ENCODE results near the gene ZBTB40.

ZBTB40 gene

DNA sequence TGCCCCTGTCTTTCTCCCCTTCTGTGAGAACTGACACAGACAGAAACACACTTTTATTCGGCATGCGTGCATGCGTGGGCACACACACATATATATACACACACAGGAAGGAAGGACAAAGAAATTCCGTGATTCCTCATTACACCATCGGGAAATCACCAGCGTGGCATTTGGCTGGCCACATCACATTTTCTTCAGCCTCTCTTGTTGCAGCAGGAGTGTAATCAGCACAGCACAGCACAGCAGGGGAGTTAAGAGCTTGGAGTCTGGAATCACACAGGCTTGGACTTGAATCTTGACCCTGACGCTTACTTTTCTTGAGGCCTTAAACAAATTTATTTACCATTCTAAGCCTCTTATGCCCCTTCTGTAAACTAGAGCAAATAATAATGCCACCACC, 66.3 kb downstream of the ZBTB40 start:
- H3K27me3 ChIP-seq (ENCODE audit: control insufficient read depth, insufficient read depth, low read length), result no peaks in the 10 kb centered on the region
- no peak overlapping the region for H3K9ac ChIP-seq (ENCODE audit: low read depth, low read length)
- no peaks in the 10 kb centered on the region for H3K9me3 ChIP-seq (ENCODE audit: control insufficient read depth, insufficient read depth, low read length)
- peaks cover 11% of the 10 kb centered on the region for H3K36me3 ChIP-seq (ENCODE audit: control insufficient read depth, insufficient read depth, low read length)
- H3K4me3 ChIP-seq (ENCODE audit: low read depth, low read length), result no peak overlapping the region
- no peaks in the 10 kb centered on the region for H3K4me1 ChIP-seq (ENCODE audit: control insufficient read depth, insufficient read depth, low read length)

DNA sequence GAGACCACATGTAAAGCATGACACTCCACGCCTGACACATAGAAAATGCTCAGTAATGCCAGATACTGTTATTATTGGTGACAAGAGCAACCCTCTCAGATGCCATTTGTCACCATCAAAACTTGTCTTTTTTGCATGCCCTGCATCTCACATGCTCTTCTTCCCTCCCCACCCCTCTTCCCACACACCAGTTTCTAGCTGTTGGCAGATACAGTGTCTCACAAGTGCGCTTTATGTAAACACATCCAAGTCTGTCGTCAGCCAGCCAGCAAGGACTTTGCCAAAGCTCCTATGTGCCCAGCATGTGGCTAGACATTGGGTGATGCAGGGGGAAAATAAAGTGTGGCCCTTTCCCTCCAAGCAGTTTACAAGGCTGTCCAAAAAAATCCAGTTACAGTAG, 66.7 kb downstream of the ZBTB40 start:
- H3K4me3 ChIP-seq (ENCODE audit: low read depth, low read length), result no peak overlapping the region
- H3K4me1 ChIP-seq (ENCODE audit: control insufficient read depth, insufficient read depth, low read length), result no peaks in the 10 kb centered on the region
- H3K9ac ChIP-seq (ENCODE audit: low read depth, low read length), result no peak overlapping the region
- H3K27me3 ChIP-seq (ENCODE audit: control insufficient read depth, insufficient read depth, low read length), result no peaks in the 10 kb centered on the region
- H3K36me3 ChIP-seq (ENCODE audit: control insufficient read depth, insufficient read depth, low read length), result peaks cover 11% of the 10 kb centered on the region
- H3K9me3 ChIP-seq (ENCODE audit: control insufficient read depth, insufficient read depth, low read length), result no peaks in the 10 kb centered on the region

DNA sequence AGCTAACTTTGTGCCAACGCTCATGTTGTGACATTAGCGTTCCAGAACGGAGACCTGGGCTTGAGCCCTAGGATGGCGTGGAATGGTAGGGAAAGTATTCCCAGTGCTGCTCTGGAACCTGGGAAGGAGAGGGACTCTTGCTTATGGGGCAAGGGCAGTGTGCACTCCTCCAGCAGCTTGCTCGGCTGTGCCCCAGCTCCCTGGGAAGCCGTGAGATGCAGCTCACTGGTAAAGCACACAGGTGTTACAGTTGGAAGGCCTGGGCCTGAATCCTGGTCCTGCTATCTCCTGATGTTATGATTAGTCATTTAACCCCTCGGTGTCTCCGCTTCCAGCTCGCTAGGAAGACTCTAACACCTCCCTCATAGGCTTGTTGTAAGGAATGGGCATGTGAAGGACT, 69.2 kb downstream of the ZBTB40 start:
- H3K36me3 ChIP-seq (ENCODE audit: control insufficient read depth, insufficient read depth, low read length), result peaks cover 11% of the 10 kb centered on the region
- H3K9me3 ChIP-seq (ENCODE audit: control insufficient read depth, insufficient read depth, low read length), result no peaks in the 10 kb centered on the region
- H3K9ac ChIP-seq (ENCODE audit: low read depth, low read length), result no peak overlapping the region
- no peak overlapping the region for H3K4me3 ChIP-seq (ENCODE audit: low read depth, low read length)
- H3K27me3 ChIP-seq (ENCODE audit: control insufficient read depth, insufficient read depth, low read length), result no peaks in the 10 kb centered on the region
- H3K4me1 ChIP-seq (ENCODE audit: control insufficient read depth, insufficient read depth, low read length), result no peaks in the 10 kb centered on the region

DNA sequence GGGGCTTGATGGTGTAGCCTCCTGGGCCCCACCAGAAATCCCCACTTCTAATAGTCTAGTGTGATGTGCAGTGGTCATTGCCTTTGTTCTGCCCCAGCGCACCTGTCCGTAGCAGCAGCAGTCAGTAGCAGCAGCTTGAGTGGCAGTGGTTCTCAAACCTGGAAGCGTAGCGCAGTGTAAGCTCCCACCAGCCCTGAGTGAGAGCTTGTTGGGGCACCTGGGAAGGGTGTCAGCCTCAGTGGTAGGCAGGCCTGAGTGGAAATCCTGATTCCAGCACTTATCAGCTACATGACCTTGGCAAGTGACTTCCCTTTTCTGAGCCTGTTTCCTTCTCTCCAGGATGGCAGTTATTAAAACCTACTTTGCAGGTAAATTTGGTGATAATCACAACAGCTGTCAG, 70.0 kb downstream of the ZBTB40 start:
- Histone ChIP-seq H3K4me1 (ENCODE audit: control insufficient read depth, insufficient read depth, low read length) (no peaks in the 10 kb centered on the region), H3K9me3 (ENCODE audit: control insufficient read depth, insufficient read depth, low read length) (no peaks in the 10 kb centered on the region), H3K36me3 (ENCODE audit: control insufficient read depth, insufficient read depth, low read length) (peaks cover 11% of the 10 kb centered on the region), H3K27me3 (ENCODE audit: control insufficient read depth, insufficient read depth, low read length) (no peaks in the 10 kb centered on the region), H3K9ac (ENCODE audit: low read depth, low read length) (no peak overlapping the region), H3K4me3 (ENCODE audit: low read depth, low read length) (no peak overlapping the region)

DNA sequence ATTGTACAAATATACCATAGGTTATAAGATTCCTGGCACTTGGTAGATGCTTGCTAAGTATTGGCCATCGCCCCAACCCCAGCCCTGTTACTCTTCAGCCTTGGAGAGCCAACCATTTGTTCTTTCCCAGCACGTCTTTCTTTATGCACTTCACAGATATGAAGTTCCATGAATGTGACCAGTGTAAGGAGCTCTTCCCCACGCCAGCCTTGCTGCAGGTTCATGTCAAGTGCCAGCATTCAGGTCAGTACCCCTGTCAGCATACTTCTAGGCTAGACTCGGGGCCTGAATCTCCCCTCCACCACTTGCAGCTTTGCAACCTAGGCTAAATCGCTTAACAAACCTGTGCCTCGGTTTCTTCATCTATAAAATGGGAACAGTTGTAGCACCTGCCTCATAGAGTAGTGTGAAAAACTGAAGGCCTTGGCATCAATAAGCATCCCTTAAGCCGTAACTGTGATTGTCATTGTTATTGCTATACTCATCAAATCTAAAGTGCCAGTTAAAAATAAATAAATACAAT, 70.6 kb downstream of the ZBTB40 start:
- Histone ChIP-seq H3K9me3 (ENCODE audit: control insufficient read depth, insufficient read depth, low read length) (no peaks in the 10 kb centered on the region), H3K4me1 (ENCODE audit: control insufficient read depth, insufficient read depth, low read length) (no peaks in the 10 kb centered on the region), H3K4me3 (ENCODE audit: low read depth, low read length) (no peak overlapping the region), H3K9ac (ENCODE audit: low read depth, low read length) (no peak overlapping the region), H3K36me3 (ENCODE audit: control insufficient read depth, insufficient read depth, low read length) (peaks cover 11% of the 10 kb centered on the region), H3K27me3 (ENCODE audit: control insufficient read depth, insufficient read depth, low read length) (no peaks in the 10 kb centered on the region)

DNA sequence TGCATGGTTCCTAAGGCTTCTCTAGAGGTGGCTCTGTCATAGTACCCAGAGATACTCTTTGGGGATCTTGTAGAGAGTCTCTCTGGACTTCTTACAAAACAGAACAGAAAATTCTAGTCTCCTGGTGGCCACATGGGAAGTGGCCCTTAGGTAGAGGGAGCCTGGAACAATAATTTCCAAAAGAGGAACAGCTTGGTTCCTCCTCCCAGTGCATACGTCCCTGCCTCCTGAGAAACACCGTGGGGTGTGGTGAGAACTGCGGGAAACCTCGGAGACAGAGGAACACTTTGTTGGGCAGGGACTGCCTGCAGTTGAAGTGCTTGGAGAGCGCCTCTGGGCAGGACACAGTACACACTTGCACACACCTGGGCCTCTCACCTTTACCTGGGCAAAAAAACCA, 72.8 kb downstream of the ZBTB40 start:
- H3K36me3 ChIP-seq (ENCODE audit: control insufficient read depth, insufficient read depth, low read length), result peaks cover 11% of the 10 kb centered on the region
- no peaks in the 10 kb centered on the region for H3K9me3 ChIP-seq (ENCODE audit: control insufficient read depth, insufficient read depth, low read length)
- H3K4me1 ChIP-seq (ENCODE audit: control insufficient read depth, insufficient read depth, low read length), result no peaks in the 10 kb centered on the region
- no peak overlapping the region for H3K4me3 ChIP-seq (ENCODE audit: low read depth, low read length)
- H3K9ac ChIP-seq (ENCODE audit: low read depth, low read length), result no peak overlapping the region
- no peaks in the 10 kb centered on the region for H3K27me3 ChIP-seq (ENCODE audit: control insufficient read depth, insufficient read depth, low read length)

DNA sequence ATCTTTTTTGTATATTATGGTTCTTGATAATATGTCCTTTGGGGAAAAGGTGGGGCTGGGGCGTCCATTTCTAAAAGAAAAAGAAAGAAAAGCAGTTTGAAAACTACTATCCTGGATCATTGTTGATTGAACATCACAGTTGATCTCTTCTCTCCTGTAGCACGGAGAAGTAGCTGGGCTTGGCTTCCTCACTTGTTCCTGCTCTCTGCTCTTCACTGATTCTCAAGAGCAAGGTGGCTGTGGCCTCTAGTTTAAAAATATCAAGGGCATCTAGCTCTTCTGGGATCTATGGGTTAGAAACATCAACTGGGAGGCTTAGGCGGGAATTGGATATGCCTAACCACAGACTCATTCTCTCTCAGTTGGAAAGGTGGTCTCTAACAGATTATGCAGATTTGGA, 73.6 kb downstream of the ZBTB40 start:
- Histone ChIP-seq H3K4me3 (ENCODE audit: low read depth, low read length) (no peak overlapping the region), H3K36me3 (ENCODE audit: control insufficient read depth, insufficient read depth, low read length) (peaks cover 10% of the 10 kb centered on the region), H3K9me3 (ENCODE audit: control insufficient read depth, insufficient read depth, low read length) (no peaks in the 10 kb centered on the region), H3K27me3 (ENCODE audit: control insufficient read depth, insufficient read depth, low read length) (no peaks in the 10 kb centered on the region), H3K4me1 (ENCODE audit: control insufficient read depth, insufficient read depth, low read length) (no peaks in the 10 kb centered on the region), H3K9ac (ENCODE audit: low read depth, low read length) (no peak overlapping the region)

DNA sequence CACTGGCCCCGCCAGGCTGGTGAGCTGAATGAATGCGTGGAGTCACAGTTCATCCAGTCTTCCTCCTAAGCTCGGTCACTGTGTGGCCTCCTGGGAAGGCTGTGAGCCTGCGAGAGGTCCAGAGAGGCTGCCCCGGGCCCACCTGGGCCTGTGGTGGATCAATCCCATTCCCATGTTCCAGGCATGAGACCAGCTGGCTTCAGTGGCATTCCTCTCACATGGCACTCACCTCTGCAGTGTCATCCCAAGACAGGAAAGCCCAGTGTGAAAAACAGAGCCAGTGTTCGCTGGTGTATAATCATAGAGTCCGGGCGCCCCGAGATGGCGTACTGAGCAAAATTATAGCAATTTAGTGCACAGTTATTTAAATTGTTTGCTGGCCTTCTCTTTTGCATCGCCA, 74.0 kb downstream of the ZBTB40 start:
- Histone ChIP-seq H3K4me3 (ENCODE audit: low read depth, low read length) (no peak overlapping the region), H3K4me1 (ENCODE audit: control insufficient read depth, insufficient read depth, low read length) (no peaks in the 10 kb centered on the region), H3K36me3 (ENCODE audit: control insufficient read depth, insufficient read depth, low read length) (peaks cover 8% of the 10 kb centered on the region), H3K27me3 (ENCODE audit: control insufficient read depth, insufficient read depth, low read length) (no peaks in the 10 kb centered on the region), H3K9me3 (ENCODE audit: control insufficient read depth, insufficient read depth, low read length) (no peaks in the 10 kb centered on the region), H3K9ac (ENCODE audit: low read depth, low read length) (no peak overlapping the region)

DNA sequence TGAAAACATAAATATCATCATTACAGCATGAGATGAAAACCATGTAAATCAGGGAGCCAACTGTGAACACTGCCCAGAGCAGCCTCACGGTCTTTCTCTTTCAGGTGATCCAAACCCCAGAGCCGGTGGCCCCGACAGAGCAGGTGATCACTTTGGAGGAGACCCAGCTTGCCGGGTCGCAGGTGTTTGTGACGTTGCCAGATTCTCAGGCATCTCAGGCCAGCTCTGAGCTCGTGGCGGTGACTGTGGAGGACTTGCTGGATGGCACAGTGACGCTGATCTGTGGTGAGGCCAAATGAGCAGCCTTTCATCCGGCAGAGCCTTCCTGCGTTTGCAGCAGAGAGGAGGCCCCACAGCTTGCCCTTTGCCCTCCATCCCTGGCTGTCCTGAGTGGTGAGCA, 74.4 kb downstream of the ZBTB40 start:
- Histone ChIP-seq H3K9me3 (ENCODE audit: control insufficient read depth, insufficient read depth, low read length) (no peaks in the 10 kb centered on the region), H3K4me1 (ENCODE audit: control insufficient read depth, insufficient read depth, low read length) (no peaks in the 10 kb centered on the region), H3K36me3 (ENCODE audit: control insufficient read depth, insufficient read depth, low read length) (peaks cover 7% of the 10 kb centered on the region), H3K27me3 (ENCODE audit: control insufficient read depth, insufficient read depth, low read length) (no peaks in the 10 kb centered on the region), H3K9ac (ENCODE audit: low read depth, low read length) (no peak overlapping the region), H3K4me3 (ENCODE audit: low read depth, low read length) (no peak overlapping the region)

DNA sequence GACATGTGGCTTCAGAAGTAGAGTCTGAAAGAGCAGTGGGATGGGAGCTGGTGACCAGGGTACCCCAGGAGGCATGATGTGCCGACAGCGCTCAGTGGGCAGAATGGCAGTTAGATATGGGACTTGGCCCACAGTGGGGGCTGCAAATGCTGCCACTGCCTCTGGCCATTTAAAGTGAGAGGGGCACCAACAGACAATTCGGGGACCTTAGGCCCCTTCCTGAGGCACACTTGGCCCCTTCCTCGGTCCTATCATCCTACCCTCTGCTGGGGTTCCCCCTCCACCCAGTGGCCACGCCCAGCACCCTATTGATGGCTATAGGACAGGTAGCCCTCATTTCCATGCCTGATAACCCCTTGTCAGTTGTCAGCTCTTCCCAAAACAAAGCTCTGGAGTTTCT, 75.0 kb downstream of the ZBTB40 start:
- Histone ChIP-seq H3K9ac (ENCODE audit: low read depth, low read length) (no peak overlapping the region), H3K9me3 (ENCODE audit: control insufficient read depth, insufficient read depth, low read length) (no peaks in the 10 kb centered on the region), H3K4me3 (ENCODE audit: low read depth, low read length) (no peak overlapping the region), H3K4me1 (ENCODE audit: control insufficient read depth, insufficient read depth, low read length) (no peaks in the 10 kb centered on the region), H3K27me3 (ENCODE audit: control insufficient read depth, insufficient read depth, low read length) (no peaks in the 10 kb centered on the region), H3K36me3 (ENCODE audit: control insufficient read depth, insufficient read depth, low read length) (peaks cover 2% of the 10 kb centered on the region)

DNA sequence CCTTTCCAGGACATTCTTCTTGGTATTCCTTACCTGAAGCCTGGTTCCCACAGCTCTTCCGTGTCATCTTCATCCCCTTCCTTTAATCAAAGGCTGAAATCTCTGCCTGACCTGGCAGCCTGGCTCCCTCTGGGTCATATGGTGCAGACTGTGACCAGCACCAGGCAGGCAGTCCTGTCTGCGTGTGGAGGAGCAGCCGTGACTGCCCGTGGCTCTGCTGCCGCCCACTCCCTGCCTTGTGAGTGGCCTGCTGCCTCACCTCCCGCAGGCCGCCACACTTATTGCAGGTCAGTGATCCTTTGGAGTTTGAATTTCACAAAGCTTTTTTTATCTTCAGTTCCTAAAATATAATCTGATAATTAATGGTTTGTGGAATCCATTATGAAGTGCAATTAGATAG, 75.5 kb downstream of the ZBTB40 start:
- H3K36me3 ChIP-seq (ENCODE audit: control insufficient read depth, insufficient read depth, low read length), result no peaks in the 10 kb centered on the region
- H3K9ac ChIP-seq (ENCODE audit: low read depth, low read length), result no peak overlapping the region
- H3K27me3 ChIP-seq (ENCODE audit: control insufficient read depth, insufficient read depth, low read length), result no peaks in the 10 kb centered on the region
- no peaks in the 10 kb centered on the region for H3K9me3 ChIP-seq (ENCODE audit: control insufficient read depth, insufficient read depth, low read length)
- no peaks in the 10 kb centered on the region for H3K4me1 ChIP-seq (ENCODE audit: control insufficient read depth, insufficient read depth, low read length)
- H3K4me3 ChIP-seq (ENCODE audit: low read depth, low read length), result no peak overlapping the region

DNA sequence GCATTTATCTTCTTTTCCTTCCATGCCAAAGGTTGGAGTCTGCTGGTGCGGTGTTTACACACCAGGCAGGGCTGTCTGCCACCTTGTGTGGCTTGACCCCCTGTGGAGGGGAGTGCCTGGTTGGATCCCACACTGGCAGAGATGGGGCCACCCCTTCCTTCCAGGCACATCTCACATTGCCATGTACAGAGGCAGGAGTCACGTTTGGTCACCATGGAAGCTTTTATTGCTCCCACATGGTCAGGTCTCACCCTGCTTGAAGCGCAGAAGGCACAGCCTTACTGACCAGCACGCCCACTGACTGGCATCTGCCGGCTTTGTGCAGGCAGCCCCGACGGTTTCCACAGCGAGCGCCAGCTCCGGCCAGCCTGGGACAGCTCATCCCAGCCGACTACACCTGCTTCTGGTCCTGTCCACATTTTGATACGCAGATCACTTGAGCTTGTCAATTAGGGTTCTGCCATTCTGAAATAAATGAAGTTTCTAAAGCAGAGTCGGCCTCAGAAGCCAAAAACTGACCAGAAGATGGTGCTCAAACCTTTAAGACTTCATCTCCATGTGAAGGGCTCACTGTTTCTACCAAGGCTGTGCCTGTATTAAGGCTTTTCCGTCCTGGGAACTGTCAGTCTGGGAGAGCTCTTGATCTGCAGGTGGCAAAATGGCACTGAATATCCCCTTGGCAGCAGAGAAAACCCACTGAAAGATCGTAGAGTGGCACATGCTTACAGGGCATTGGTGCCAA, 76.1 kb downstream of the ZBTB40 start:
- Histone ChIP-seq H3K9ac (ENCODE audit: low read depth, low read length) (no peak overlapping the region), H3K9me3 (ENCODE audit: control insufficient read depth, insufficient read depth, low read length) (no peaks in the 10 kb centered on the region), H3K4me1 (ENCODE audit: control insufficient read depth, insufficient read depth, low read length) (no peaks in the 10 kb centered on the region), H3K27me3 (ENCODE audit: control insufficient read depth, insufficient read depth, low read length) (no peaks in the 10 kb centered on the region), H3K4me3 (ENCODE audit: low read depth, low read length) (no peak overlapping the region), H3K36me3 (ENCODE audit: control insufficient read depth, insufficient read depth, low read length) (no peaks in the 10 kb centered on the region)
